Measurements from ENCODE around the gene CAMTA1.

DNA sequence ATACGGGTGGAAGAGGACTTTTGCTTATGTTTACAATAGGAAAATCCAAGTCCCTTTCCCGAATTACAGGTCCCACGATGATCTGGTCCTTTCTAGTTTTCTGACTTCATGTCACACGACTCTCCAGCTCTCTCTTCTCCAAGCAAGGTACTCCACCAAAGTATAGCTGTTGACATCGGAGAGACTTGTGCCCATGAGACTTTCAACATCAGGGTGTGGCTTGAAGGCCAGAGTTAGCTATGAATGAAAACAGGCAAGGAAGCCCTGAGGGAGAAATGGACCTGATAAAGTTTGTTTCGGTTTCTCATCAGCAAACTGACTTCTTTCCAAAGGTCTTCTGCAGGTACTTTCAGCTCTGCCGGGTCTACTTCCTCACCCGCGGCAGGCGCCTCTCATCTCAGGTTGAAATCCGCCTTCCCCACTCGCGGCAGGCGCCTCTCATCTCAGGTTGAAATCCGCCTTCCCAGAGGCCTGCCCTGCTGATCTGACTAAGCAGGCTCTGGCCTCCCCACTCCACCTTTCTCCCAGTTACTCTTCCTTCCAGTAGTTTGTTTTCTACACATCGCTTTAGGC lies 996.8 kb downstream of the CAMTA1 start:
- TF ChIP-seq POLR2A (IDR thresholded peaks at IDR 0.05) (no peak), CTCF (IDR thresholded peaks at IDR 0.05) (no peak), POLR2AphosphoS5 (IDR thresholded peaks at IDR 0.05; ENCODE audit: insufficient read depth in 1 of 2, low read depth in 1 of 2) (no peak)
